GM12891 (cell line): ENCODE data around the gene RPLP1.
A peak's percentile ranks its signal among the peaks of the same experiment; 100 is the strongest.
"Not testable (repeated sequence)": the region's sequence is repeated elsewhere in the genome, so short reads cannot be mapped to it uniquely, and the experiment has no call there.

ENCODE experiments used
- DNase-seq: peaks from one replicate; pipeline ENCODE4 v3.0.0; 2011; ENCODE audit warnings: low spot score; ENCODE audit not compliant: insufficient read length
- FAIRE-seq: peaks from 2 replicates; lab custom pipeline; 2011; peaks lifted over from hg19 to GRCh38; lab: Jason Lieb, UNC
- PAX5 ChIP-seq: IDR thresholded peaks from 2 replicates; pipeline ENCODE4 v1.6.1; 2011; ENCODE audit warnings: low read length, moderate library complexity, mild to moderate bottlenecking; ENCODE audit not compliant: insufficient read depth, severe bottlenecking
- POLR2A ChIP-seq: IDR thresholded peaks from 2 replicates; pipeline ENCODE4 v1.6.1; 2011; ENCODE audit warnings: low read depth, low read length, control low read depth
- POLR2AphosphoS5 ChIP-seq: IDR thresholded peaks from 2 replicates; pipeline ENCODE4 v1.6.1; 2011; ENCODE audit warnings: low read depth, low read length, control low read depth
- POU2F2 ChIP-seq: IDR thresholded peaks from 2 replicates; pipeline ENCODE4 v1.6.1; 2011; ENCODE audit warnings: low read depth, mild to moderate bottlenecking, control low read depth, low read length, moderate library complexity
- SPI1 ChIP-seq: IDR thresholded peaks from 2 replicates; pipeline ENCODE4 v1.6.1; 2011; ENCODE audit warnings: low read depth, low read length, control low read depth
- TAF1 ChIP-seq: IDR thresholded peaks from 2 replicates; pipeline ENCODE4 v1.6.1; 2011; ENCODE audit warnings: low read depth, low read length, control low read depth

The RPLP1 gene

GRCh38 chr15:69436951-69437350 is 15.7 kb upstream of the RPLP1 start:
- no peak for FAIRE-seq
- TF ChIP-seq TAF1: no peak
- TF ChIP-seq POLR2AphosphoS5: no peak
- TF ChIP-seq PAX5: no peak
- no peak for TF ChIP-seq POLR2A
- TF ChIP-seq POU2F2: no peak
- no peak for TF ChIP-seq SPI1

GRCh38 chr15:69439623-69440022 is 13.0 kb upstream of the RPLP1 start:
- DNase-seq (no peak), FAIRE-seq (no peak)
- TF ChIP-seq POLR2AphosphoS5 (no peak), POLR2A (no peak), POU2F2 (no peak), TAF1 (no peak), SPI1 (no peak)

More at GRCh38 chr15:69436951-69437350, 15.7 kb upstream of the RPLP1 start:
- no peak for DNase-seq

GRCh38 chr15:69443032-69443611 is 9.5 kb upstream of the RPLP1 start:
- FAIRE-seq (peak; percentile 45), DNase-seq (no peak)
- TF ChIP-seq SPI1: peak; percentile 57
- no peak for TF ChIP-seq POU2F2

- TF ChIP-seq POU2F2 (no peak), TAF1 (no peak), POLR2AphosphoS5 (no peak), SPI1 (no peak), POLR2A (no peak), PAX5 (no peak)
- FAIRE-seq (peak; percentile 13), DNase-seq (no peak)
Measured at GRCh38 chr15:69444686-69445085, 7.9 kb upstream of the RPLP1 start.

GRCh38 chr15:69446953-69447352 is 5.7 kb upstream of the RPLP1 start:
- TF ChIP-seq PAX5 (no peak), SPI1 (no peak), POU2F2 (no peak), POLR2A (no peak), TAF1 (no peak), POLR2AphosphoS5 (no peak)
- FAIRE-seq: no peak
- no peak for DNase-seq

- FAIRE-seq: not testable (repeated sequence)
Measured at GRCh38 chr15:69450221-69450620, 2.4 kb upstream of the RPLP1 start.

GRCh38 chr15:69450968-69451695 is 1.5 kb upstream of the RPLP1 start:
- DNase-seq (no peak), FAIRE-seq (no peak)
- TF ChIP-seq POLR2A (no peak), POLR2AphosphoS5 (no peak), SPI1 (no peak), TAF1 (no peak), POU2F2 (no peak), PAX5 (no peak)

More at GRCh38 chr15:69450221-69450620, 2.4 kb upstream of the RPLP1 start:
- not testable (repeated sequence) for DNase-seq

GRCh38 chr15:69451951-69452691 is 497 bp upstream of the RPLP1 start:
- FAIRE-seq (no peak), DNase-seq (no peak)
- TF ChIP-seq POU2F2: no peak
- no peak for TF ChIP-seq PAX5
- no peak for TF ChIP-seq SPI1
- no peak for TF ChIP-seq POLR2A
- TF ChIP-seq POLR2AphosphoS5: no peak
- no peak for TF ChIP-seq TAF1

- FAIRE-seq (no peak), DNase-seq (no peak)
- TF ChIP-seq POU2F2 (no peak), PAX5 (no peak), TAF1 (no peak), POLR2A (no peak), POLR2AphosphoS5 (no peak), SPI1 (no peak)
Measured at GRCh38 chr15:69454953-69455352, 2.3 kb downstream of the RPLP1 start.
